Activated CD8-positive, alpha-beta memory T cell treated with anti-CD3 and anti-CD28 coated beads, Interleukin-2, amount 10 ng/mL, durations not matched to agents 7 days and 5 days (primary cell): ENCODE measurements around the gene TMEM121B. TPM values are rescaled to one million over a fixed set of nuclear protein-coding genes. Genes with fewer than 3 reads are reported as not detected.
A peak's percentile ranks its signal among the peaks of the same experiment; 100 is the strongest.

Experiments
- ATAC-seq: fragments of 150-1000 bp; cut with Tn5 transposase; one replicate; pipeline ENCODE4 v1.10.0; 2021; ENCODE audit warnings: moderate library complexity
- CTCF ChIA-PET: fragments of 350-600 bp; sonication (Branson Sonifier 250); formaldehyde crosslinking; loops from one replicate; lab custom pipeline; 2021; ENCODE audit warnings: antibody characterized with exemption; lab: Charles Lee
- DNase-seq: peaks from one replicate; pipeline ENCODE4 v3.0.0-alpha.2; 2020
- H3K27ac Mint-ChIP-seq: one replicate; pipeline ENCODE4 v1.8.0; 2021; ENCODE audit warnings: mild to moderate bottlenecking, mixed read lengths
- H3K27me3 Mint-ChIP-seq: one replicate; pipeline ENCODE4 v1.8.0; 2021; ENCODE audit warnings: mixed read lengths
- H3K36me3 Mint-ChIP-seq: one replicate; pipeline ENCODE4 v1.8.0; 2021; ENCODE audit warnings: mild to moderate bottlenecking, mixed read lengths
- H3K4me1 Mint-ChIP-seq: one replicate; pipeline ENCODE4 v1.8.0; 2021; ENCODE audit warnings: mixed read lengths
- H3K4me3 Mint-ChIP-seq: one replicate; pipeline ENCODE4 v1.8.0; 2021; ENCODE audit warnings: mild to moderate bottlenecking, moderate library complexity, mixed read lengths
- H3K9me3 Mint-ChIP-seq: one replicate; pipeline ENCODE4 v1.8.0; 2022; ENCODE audit warnings: low read depth, mixed read lengths
- total RNA-seq, 2 experiments: library from RNA; stranded (reverse); gene quantifications; one replicate each; pipeline ENCODE4 v1.2.3, GENCODE V29; 2021

TMEM121B gene
- total RNA-seq, 2 experiments from 2014 or later = not detected

GRCh38 chr22:17114898-17115235 lies 6.3 kb downstream of the TMEM121B start:
- Mint-ChIP-seq H3K36me3 (peaks cover under 1% of the 10 kb centered on the region), H3K27ac (no peak overlapping the region), H3K9me3 (no peaks in the 10 kb centered on the region), H3K27me3 (peaks cover 8% of the 10 kb centered on the region), H3K4me1 (peaks cover 37% of the 10 kb centered on the region), H3K4me3 (no peak overlapping the region)
- CTCF ChIA-PET = interaction anchor here (4.2 kb wide), 1 partner anchor 9 kb away, joined by 14 read pairs; no protein-coding TSS in a partner anchor
- DNase-seq = no peak
- no peak for ATAC-seq

DNA sequence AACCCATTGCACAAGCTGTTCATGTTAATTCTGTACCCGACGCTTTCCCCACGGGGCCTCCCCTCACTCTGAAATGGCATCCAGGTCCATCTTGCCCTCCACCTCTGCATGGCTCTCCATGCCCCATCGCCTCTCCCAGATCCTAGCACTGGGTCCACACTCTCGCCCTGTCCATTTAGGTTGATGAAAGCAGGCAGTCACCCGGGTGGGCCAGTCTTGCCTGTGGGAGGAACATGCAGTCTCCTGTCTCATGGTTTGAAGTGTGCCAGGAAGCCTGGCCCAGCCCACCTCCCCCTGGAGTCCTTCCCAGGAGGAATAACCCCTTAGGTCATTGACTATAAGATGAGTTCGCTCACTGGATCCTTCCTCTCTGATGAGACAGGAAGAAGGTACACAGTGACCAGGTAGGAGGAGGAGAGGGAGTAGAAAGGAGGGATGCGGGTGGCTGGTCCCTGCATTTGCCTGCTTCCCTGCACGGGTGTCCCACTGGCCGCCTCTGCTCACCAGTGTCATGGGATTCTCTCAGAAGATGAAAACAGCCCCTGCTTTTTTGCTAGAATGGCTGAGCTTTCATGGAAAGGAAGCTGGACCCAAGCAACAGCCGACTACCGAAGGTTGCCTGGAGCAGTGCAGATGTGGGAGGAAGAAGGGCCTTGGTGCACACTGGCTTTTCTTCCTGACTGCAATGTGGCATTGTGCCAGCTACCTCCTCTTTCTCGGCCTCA lies 6.8 kb downstream of the TMEM121B start:
- H3K36me3 Mint-ChIP-seq = peaks cover 5% of the 10 kb centered on the region
- H3K27ac Mint-ChIP-seq = no peak overlapping the region
- CTCF ChIA-PET = no interaction called here
- H3K9me3 Mint-ChIP-seq = no peaks in the 10 kb centered on the region
- H3K4me3 Mint-ChIP-seq = no peak overlapping the region
- no peak for ATAC-seq
- H3K27me3 Mint-ChIP-seq = peaks cover 8% of the 10 kb centered on the region
- DNase-seq = no peak
- H3K4me1 Mint-ChIP-seq = peaks cover 37% of the 10 kb centered on the region

DNA sequence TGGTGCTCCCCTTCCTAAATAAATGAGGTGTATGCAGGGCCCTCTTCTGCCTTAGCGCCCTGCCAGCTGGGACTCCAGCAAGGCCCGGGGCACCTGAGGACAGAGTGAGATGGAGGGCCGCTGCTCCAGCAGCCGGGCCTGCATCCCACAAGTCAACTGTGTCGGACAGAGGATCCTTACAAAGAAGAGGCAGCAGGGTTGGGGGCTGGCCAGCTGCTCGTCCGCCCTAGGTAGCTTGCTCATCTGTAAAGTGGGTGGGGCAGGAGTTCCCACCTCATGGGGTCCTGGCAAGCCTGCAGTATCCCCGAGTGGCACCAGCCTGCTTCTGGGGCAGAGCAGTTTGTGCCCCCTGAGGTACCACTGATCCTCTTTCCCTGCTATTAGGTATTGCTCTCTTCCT lies 7.6 kb downstream of the TMEM121B start:
- Mint-ChIP-seq H3K9me3 (no peaks in the 10 kb centered on the region), H3K4me1 (peaks cover 31% of the 10 kb centered on the region), H3K27ac (no peak overlapping the region), H3K36me3 (peaks cover 5% of the 10 kb centered on the region), H3K27me3 (peaks cover 3% of the 10 kb centered on the region), H3K4me3 (no peak overlapping the region)
- CTCF ChIA-PET = no interaction called here
- ATAC-seq = no peak
- DNase-seq = no peak

DNA sequence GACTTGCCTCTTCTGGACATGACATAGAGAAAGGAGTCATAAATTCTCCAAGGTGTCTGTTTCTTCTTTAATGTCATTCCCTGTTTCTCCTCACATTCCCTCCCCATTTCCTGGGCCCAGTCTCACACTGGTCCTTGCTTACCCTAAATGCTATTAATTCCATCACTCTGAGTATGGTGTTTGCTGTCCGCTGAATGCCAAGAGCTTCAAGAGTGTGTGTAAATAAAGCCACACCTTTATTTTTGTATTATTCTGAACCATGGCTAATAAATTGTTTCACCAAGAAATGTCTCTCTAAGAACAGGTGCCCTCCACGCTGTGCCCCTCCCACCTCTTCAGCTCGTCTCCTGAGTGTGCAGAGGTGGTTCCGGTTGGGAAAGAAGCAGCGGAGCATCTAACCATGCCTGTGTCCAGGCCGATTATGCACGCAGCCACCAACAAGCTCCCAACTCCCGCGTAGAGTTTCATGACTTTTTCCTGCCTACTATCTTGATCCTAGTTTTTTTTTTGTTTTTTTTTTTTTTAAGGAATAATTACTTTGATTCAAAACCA lies 8.6 kb downstream of the TMEM121B start:
- H3K9me3 Mint-ChIP-seq = no peaks in the 10 kb centered on the region
- DNase-seq = no peak
- H3K36me3 Mint-ChIP-seq = peaks cover 8% of the 10 kb centered on the region
- H3K27me3 Mint-ChIP-seq = no peaks in the 10 kb centered on the region
- H3K4me1 Mint-ChIP-seq = peaks cover 23% of the 10 kb centered on the region
- H3K4me3 Mint-ChIP-seq = no peak overlapping the region
- H3K27ac Mint-ChIP-seq = no peak overlapping the region
- CTCF ChIA-PET = no interaction called here
- ATAC-seq = no peak

GRCh38 chr22:17110791-17111550 lies 10.2 kb downstream of the TMEM121B start:
- CTCF ChIA-PET = interaction anchor here (1.0 kb wide), 2 partner anchors 36 to 391 kb away, joined by 3 read pairs; no protein-coding TSS in a partner anchor
- no peaks in the 10 kb centered on the region for H3K9me3 Mint-ChIP-seq
- peaks cover 15% of the 10 kb centered on the region for H3K36me3 Mint-ChIP-seq
- no peaks in the 10 kb centered on the region for H3K27me3 Mint-ChIP-seq
- H3K4me1 Mint-ChIP-seq = peaks cover 24% of the 10 kb centered on the region
- no peak overlapping the region for H3K27ac Mint-ChIP-seq
- H3K4me3 Mint-ChIP-seq = no peak overlapping the region
- no peak for ATAC-seq
- DNase-seq = no peak

- Mint-ChIP-seq H3K27me3 (no peaks in the 10 kb centered on the region), H3K4me3 (no peak overlapping the region), H3K36me3 (peaks cover 21% of the 10 kb centered on the region), H3K4me1 (peaks cover 26% of the 10 kb centered on the region), H3K9me3 (no peaks in the 10 kb centered on the region), H3K27ac (no peak overlapping the region)
- CTCF ChIA-PET = no interaction called here
- DNase-seq (no peak), ATAC-seq (no peak)
Measured at GRCh38 chr22:17109976-17110375, 11.2 kb downstream of the TMEM121B start.

DNA sequence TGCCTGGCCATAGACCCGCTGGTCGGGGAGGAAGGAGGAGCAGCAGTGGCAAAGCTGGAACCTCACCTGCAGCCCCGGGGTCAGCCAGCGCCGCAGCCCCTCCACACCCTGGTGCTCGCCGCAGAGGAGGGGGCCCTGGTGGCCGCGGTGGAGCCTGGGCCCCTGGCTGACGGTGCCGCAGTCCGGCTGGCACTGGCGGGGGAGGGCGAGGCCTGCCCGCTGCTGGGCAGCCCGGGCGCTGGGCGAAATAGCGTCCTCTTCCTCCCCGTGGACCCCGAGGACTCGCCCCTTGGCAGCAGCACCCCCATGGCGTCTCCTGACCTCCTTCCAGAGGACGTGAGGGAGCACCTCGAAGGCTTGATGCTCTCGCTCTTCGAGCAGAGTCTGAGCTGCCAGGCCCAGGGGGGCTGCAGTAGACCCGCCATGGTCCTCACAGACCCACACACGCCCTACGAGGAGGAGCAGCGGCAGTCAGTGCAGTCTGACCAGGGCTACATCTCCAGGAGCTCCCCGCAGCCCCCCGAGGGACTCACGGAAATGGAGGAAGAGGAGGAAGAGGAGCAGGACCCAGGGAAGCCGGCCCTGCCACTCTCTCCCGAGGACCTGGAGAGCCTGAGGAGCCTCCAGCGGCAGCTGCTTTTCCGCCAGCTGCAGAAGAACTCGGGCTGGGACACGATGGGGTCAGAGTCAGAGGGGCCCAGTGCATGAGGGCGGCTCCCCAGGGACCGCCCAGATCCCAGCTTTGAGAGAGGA lies 11.9 kb downstream of the TMEM121B start:
- CTCF ChIA-PET = no interaction called here
- Mint-ChIP-seq H3K27me3 (no peaks in the 10 kb centered on the region), H3K36me3 (peaks cover 22% of the 10 kb centered on the region), H3K9me3 (no peaks in the 10 kb centered on the region), H3K4me3 (no peak overlapping the region), H3K4me1 (peaks cover 28% of the 10 kb centered on the region), H3K27ac (no peak overlapping the region)
- ATAC-seq (no peak), DNase-seq (no peak)

DNA sequence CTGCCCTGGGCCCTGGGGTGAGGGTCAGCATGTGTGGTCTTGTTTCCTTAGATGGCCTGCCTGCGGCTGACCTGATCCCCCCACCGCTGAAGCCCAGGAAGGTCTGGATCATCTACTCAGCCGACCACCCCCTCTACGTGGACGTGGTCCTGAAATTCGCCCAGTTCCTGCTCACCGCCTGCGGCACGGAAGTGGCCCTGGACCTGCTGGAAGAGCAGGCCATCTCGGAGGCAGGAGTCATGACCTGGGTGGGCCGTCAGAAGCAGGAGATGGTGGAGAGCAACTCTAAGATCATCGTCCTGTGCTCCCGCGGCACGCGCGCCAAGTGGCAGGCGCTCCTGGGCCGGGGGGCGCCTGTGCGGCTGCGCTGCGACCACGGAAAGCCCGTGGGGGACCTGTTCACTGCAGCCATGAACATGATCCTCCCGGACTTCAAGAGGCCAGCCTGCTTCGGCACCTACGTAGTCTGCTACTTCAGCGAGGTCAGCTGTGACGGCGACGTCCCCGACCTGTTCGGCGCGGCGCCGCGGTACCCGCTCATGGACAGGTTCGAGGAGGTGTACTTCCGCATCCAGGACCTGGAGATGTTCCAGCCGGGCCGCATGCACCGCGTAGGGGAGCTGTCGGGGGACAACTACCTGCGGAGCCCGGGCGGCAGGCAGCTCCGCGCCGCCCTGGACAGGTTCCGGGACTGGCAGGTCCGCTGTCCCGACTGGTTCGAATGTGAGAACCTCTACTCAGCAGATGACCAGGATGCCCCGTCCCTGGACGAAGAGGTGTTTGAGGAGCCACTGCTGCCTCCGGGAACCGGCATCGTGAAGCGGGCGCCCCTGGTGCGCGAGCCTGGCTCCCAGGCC lies 12.7 kb downstream of the TMEM121B start:
- Mint-ChIP-seq H3K27ac (no peak overlapping the region), H3K4me1 (peaks cover 28% of the 10 kb centered on the region), H3K9me3 (no peaks in the 10 kb centered on the region), H3K4me3 (no peak overlapping the region), H3K27me3 (no peaks in the 10 kb centered on the region), H3K36me3 (peaks cover 22% of the 10 kb centered on the region)
- no peak for DNase-seq
- no peak for ATAC-seq
- CTCF ChIA-PET = interaction anchor here (2.2 to 2.3 kb wide), 2 partner anchors 21 to 63 kb away, joined by 6 to 8 read pairs; no protein-coding TSS in a partner anchor

GRCh38 chr22:17107547-17107810 lies 13.7 kb downstream of the TMEM121B start:
- H3K4me1 Mint-ChIP-seq = peaks cover 28% of the 10 kb centered on the region
- H3K9me3 Mint-ChIP-seq = no peaks in the 10 kb centered on the region
- ATAC-seq (no peak), DNase-seq (no peak)
- no peaks in the 10 kb centered on the region for H3K27me3 Mint-ChIP-seq
- no peak overlapping the region for H3K4me3 Mint-ChIP-seq
- CTCF ChIA-PET = interaction anchor here (1.3 to 2.3 kb wide), 4 partner anchors 20 to 64 kb away, joined by 4 to 8 read pairs (median 6); no protein-coding TSS in a partner anchor
- H3K27ac Mint-ChIP-seq = peak overlapping the region; percentile 87
- peaks cover 27% of the 10 kb centered on the region for H3K36me3 Mint-ChIP-seq

DNA sequence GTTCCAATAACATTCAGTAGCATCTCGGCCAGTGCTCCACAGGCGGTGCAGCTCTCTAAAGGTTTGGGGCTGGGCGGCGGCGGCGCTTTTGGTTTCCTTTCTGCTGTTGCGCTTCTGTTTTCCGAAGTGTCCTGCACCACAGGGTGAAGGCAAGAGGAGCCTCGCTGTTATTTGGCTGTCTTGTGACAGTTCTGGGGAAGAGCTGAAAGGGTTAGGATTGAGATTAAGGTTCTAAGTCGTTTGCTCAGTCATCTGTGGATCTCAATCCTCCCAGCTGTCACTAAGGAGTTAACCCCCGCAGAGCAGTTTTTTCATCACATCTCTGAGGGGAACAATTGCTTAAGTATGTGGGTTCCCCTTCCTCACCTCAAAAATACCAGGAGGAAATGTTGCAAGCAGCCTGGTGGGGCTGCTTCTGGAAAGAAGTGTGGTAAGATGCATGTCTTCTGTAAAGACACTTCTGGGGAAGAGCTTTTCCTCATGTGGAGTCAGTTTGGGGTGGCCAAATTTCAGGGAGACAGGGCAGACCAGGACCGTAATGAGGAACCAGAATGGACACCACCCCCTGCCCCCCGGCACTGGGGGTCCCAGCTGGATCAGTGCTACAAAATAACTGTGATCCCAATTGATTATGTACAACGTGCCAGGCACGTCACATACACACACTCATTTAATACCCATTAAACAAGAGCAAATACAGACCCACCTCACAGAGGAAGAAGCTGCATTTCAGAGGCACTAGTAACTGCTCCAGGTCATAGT lies 14.2 kb downstream of the TMEM121B start:
- peak; percentile 86 for ATAC-seq
- Mint-ChIP-seq H3K27ac (peak overlapping the region; percentile 87), H3K27me3 (no peaks in the 10 kb centered on the region), H3K4me3 (peak overlapping the region; percentile 61), H3K36me3 (peaks cover 32% of the 10 kb centered on the region), H3K4me1 (peaks cover 29% of the 10 kb centered on the region), H3K9me3 (no peaks in the 10 kb centered on the region)
- peak; percentile 74 for DNase-seq
- CTCF ChIA-PET = interaction anchor here (0.8 to 2.8 kb wide), 8 partner anchors 8 to 65 kb away, joined by 3 to 14 read pairs (median 5); no protein-coding TSS in a partner anchor

DNA sequence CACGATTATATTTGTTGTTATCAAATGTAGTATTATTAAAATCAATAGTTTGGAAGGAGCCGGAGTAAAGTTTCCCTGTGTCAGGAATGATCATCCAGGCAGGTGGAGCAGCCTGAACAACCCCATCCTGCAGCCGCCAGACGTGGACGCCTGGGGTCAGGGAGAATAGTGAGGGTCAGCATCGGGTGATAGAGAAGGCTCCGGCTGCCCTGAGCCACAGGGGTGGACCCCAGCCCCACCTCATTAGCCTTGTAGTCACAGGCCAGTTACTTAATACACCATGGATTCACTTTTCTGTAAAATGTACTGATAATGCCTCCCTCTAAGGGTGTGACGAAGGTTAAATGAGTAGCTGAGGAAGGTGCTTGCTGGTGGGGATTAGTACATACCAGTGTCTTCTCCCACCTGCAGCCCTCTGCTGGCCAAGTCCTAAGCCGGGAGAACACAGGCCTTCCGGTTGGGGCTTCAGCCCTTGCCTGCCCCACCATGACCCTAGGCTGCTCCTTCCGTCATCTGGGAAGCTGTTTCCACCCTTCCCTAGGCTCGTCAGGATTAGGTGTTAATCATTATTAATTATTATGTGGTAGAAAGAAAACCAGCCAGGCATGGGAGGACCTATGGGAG lies 14.9 kb downstream of the TMEM121B start:
- H3K36me3 Mint-ChIP-seq = peaks cover 39% of the 10 kb centered on the region

More for the DNA sequence above, 14.9 kb downstream of the TMEM121B start:
- DNase-seq = peak; percentile 48
- CTCF ChIA-PET = interaction anchor here (0.8 to 2.8 kb wide), 9 partner anchors 8 to 65 kb away, joined by 3 to 14 read pairs (median 4); no protein-coding TSS in a partner anchor
- peak; percentile 56 for ATAC-seq
- Mint-ChIP-seq H3K9me3 (no peaks in the 10 kb centered on the region), H3K27ac (peak overlapping the region; percentile 87), H3K4me1 (peaks cover 32% of the 10 kb centered on the region), H3K27me3 (no peaks in the 10 kb centered on the region), H3K4me3 (peak overlapping the region; percentile 61)
